Liver (tissue), 3 donors: ENCODE data around the gene C14orf93.

Source experiments
- FOXA1 ChIP-seq: IDR thresholded peaks from 2 replicates; pipeline ENCODE4 v1.6.1; 2016; ENCODE audit warnings: antibody characterized with exemption
- GABPA ChIP-seq, 2 donors: IDR thresholded peaks in 1 of 2; conservative IDR thresholded peaks in 1 of 2; 2 replicates each; pipeline ENCODE4 v1.6.1; 2016; ENCODE audit warnings: antibody characterized with exemption in 2 of 2, mild to moderate bottlenecking in 1 of 2, moderate library complexity in 1 of 2
- HNF4A ChIP-seq, 2 donors: conservative IDR thresholded peaks; 2 replicates each; pipeline ENCODE4 v1.6.1; 2016; ENCODE audit warnings: antibody characterized with exemption in 2 of 2, mild to moderate bottlenecking in 2 of 2
- JUND ChIP-seq, 2 donors: IDR thresholded peaks; 2 replicates each; pipeline ENCODE4 v1.6.1; 2016; ENCODE audit warnings: antibody characterized with exemption in 2 of 2
- RAD21 ChIP-seq, 2 donors: IDR thresholded peaks; 2 replicates each; pipeline ENCODE4 v1.6.1; 2016; ENCODE audit warnings: antibody characterized with exemption in 2 of 2, mild to moderate bottlenecking in 2 of 2
- RXRA ChIP-seq, 2 donors: IDR thresholded peaks; 2 replicates each; pipeline ENCODE4 v1.6.1; 2017 to 2018; ENCODE audit warnings: antibody characterized with exemption in 2 of 2, mild to moderate bottlenecking in 1 of 2
- SP1 ChIP-seq: IDR thresholded peaks from 2 replicates; pipeline ENCODE4 v1.6.1; 2018; ENCODE audit warnings: antibody characterized with exemption, mild to moderate bottlenecking
- TAF1 ChIP-seq: conservative IDR thresholded peaks from 2 replicates; pipeline ENCODE4 v1.6.1; 2016; ENCODE audit warnings: antibody characterized with exemption, mild to moderate bottlenecking
- YY1 ChIP-seq: IDR thresholded peaks from 2 replicates; pipeline ENCODE4 v1.6.1; 2016; ENCODE audit warnings: antibody characterized with exemption, mild to moderate bottlenecking
- TF ChIP-seq, protein P1 (sequence below): fragments of 150-350 bp; IDR thresholded peaks from 2 replicates; pipeline ENCODE4 v1.5.1; 2017; ENCODE audit warnings: improper control_type of control experiment, low read depth, low read length; ENCODE audit not compliant: missing input control
- TF ChIP-seq, protein P2 (sequence below): IDR thresholded peaks from 2 replicates; pipeline ENCODE4 v1.6.1; 2016; ENCODE audit warnings: antibody characterized with exemption
- TF ChIP-seq, protein P3 (sequence below): IDR thresholded peaks from 2 replicates; pipeline ENCODE4 v1.6.1; 2016; ENCODE audit warnings: antibody characterized with exemption
- TF ChIP-seq, protein P4 (sequence below): IDR thresholded peaks from 2 replicates; pipeline ENCODE4 v1.6.1; 2016; ENCODE audit warnings: antibody characterized with exemption, mild to moderate bottlenecking
- TF ChIP-seq, protein P5 (sequence below): IDR thresholded peaks from 2 replicates; pipeline ENCODE4 v1.6.1; 2016; ENCODE audit warnings: antibody characterized with exemption
- donor health status: healthy.
- donor health status: healthy.

DNA sequence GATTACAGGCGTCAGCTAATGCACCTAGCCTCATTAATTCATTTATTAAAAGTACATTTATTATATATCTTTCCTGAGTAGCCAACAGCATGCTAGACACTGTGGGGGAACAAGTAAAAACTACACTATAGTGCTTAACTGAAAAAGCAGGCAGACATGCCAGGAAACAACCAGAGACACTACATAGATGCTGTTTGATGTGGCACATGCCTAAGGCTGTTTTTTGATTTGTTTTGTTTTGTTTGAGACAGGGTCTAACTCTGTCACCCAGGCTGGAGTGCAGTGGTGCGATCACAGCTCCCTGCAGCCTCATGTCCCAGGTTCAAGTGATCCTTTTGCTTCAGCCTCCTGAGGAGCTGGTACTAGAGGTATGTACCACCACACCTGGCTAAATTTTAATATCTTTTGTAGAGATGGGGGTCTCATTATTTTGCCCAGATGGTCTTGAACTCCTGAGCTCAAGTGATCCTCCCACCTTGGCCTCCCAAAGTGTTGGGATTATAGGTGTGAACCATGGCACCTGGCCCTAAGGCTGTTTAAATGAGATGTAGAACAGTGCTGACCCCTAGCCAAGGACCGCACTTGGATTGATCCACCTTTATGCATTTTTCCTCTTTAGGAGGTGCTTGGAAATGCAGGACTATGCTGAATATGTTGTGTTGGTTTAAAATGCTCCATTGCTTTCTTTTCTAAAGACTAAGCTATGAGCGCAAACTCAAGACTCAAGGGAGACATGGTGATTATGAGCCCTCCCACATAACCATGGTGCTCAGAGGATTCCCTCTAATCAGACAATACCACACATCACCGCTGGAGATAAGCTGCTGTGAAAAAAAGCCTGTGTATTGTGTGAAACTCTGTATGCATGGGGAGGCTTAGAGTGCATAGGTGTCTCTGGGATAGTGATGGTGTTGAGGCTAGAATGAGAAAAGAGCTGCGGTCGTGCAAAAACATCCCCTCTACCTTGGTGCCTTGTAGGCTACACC lies 10.5 kb upstream of the C14orf93 start:
- no peak for TF ChIP-seq YY1
- TF ChIP-seq JUND (IDR thresholded peaks at IDR 0.05): no peak
- TF ChIP-seq, protein P1, sequence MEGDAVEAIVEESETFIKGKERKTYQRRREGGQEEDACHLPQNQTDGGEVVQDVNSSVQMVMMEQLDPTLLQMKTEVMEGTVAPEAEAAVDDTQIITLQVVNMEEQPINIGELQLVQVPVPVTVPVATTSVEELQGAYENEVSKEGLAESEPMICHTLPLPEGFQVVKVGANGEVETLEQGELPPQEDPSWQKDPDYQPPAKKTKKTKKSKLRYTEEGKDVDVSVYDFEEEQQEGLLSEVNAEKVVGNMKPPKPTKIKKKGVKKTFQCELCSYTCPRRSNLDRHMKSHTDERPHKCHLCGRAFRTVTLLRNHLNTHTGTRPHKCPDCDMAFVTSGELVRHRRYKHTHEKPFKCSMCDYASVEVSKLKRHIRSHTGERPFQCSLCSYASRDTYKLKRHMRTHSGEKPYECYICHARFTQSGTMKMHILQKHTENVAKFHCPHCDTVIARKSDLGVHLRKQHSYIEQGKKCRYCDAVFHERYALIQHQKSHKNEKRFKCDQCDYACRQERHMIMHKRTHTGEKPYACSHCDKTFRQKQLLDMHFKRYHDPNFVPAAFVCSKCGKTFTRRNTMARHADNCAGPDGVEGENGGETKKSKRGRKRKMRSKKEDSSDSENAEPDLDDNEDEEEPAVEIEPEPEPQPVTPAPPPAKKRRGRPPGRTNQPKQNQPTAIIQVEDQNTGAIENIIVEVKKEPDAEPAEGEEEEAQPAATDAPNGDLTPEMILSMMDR: no peak
- TF ChIP-seq, protein P2, sequence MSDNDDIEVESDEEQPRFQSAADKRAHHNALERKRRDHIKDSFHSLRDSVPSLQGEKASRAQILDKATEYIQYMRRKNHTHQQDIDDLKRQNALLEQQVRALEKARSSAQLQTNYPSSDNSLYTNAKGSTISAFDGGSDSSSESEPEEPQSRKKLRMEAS: no peak
- TF ChIP-seq, protein P3, sequence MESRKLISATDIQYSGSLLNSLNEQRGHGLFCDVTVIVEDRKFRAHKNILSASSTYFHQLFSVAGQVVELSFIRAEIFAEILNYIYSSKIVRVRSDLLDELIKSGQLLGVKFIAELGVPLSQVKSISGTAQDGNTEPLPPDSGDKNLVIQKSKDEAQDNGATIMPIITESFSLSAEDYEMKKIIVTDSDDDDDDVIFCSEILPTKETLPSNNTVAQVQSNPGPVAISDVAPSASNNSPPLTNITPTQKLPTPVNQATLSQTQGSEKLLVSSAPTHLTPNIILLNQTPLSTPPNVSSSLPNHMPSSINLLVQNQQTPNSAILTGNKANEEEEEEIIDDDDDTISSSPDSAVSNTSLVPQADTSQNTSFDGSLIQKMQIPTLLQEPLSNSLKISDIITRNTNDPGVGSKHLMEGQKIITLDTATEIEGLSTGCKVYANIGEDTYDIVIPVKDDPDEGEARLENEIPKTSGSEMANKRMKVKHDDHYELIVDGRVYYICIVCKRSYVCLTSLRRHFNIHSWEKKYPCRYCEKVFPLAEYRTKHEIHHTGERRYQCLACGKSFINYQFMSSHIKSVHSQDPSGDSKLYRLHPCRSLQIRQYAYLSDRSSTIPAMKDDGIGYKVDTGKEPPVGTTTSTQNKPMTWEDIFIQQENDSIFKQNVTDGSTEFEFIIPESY: no peak
- TF ChIP-seq GABPA (IDR thresholded peaks at IDR 0.05 in 1 of 2, conservative IDR thresholded peaks at IDR 0.05 in 1 of 2): no peak
- TF ChIP-seq FOXA1: no peak
- TF ChIP-seq, protein P4, sequence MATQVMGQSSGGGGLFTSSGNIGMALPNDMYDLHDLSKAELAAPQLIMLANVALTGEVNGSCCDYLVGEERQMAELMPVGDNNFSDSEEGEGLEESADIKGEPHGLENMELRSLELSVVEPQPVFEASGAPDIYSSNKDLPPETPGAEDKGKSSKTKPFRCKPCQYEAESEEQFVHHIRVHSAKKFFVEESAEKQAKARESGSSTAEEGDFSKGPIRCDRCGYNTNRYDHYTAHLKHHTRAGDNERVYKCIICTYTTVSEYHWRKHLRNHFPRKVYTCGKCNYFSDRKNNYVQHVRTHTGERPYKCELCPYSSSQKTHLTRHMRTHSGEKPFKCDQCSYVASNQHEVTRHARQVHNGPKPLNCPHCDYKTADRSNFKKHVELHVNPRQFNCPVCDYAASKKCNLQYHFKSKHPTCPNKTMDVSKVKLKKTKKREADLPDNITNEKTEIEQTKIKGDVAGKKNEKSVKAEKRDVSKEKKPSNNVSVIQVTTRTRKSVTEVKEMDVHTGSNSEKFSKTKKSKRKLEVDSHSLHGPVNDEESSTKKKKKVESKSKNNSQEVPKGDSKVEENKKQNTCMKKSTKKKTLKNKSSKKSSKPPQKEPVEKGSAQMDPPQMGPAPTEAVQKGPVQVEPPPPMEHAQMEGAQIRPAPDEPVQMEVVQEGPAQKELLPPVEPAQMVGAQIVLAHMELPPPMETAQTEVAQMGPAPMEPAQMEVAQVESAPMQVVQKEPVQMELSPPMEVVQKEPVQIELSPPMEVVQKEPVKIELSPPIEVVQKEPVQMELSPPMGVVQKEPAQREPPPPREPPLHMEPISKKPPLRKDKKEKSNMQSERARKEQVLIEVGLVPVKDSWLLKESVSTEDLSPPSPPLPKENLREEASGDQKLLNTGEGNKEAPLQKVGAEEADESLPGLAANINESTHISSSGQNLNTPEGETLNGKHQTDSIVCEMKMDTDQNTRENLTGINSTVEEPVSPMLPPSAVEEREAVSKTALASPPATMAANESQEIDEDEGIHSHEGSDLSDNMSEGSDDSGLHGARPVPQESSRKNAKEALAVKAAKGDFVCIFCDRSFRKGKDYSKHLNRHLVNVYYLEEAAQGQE: no peak
- TF ChIP-seq, protein P5, sequence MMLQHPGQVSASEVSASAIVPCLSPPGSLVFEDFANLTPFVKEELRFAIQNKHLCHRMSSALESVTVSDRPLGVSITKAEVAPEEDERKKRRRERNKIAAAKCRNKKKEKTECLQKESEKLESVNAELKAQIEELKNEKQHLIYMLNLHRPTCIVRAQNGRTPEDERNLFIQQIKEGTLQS: no peak
- TF ChIP-seq HNF4A (conservative IDR thresholded peaks at IDR 0.05): no peak
- no peak for TF ChIP-seq RAD21 (IDR thresholded peaks at IDR 0.05)
- TF ChIP-seq SP1: no peak
- TF ChIP-seq RXRA (IDR thresholded peaks at IDR 0.05): no peak
- TF ChIP-seq TAF1: no peak
